HCT116 (cell line): ENCODE data around the gene TIAM2. TPM values are rescaled to one million over a fixed set of nuclear protein-coding genes. Genes with fewer than 3 reads are reported as not detected.

Source experiments
- ATAC-seq: fragments of 200-7000 bp; cut with Tn5 transposase; 2 replicates; pipeline ENCODE4 v1.9.1; 2020; ENCODE audit warnings: mild to moderate bottlenecking, moderate library complexity
- BruUV-seq: library from RNA; stranded (reverse); fragments of 400-500 nt; replicated peaks from 2 replicates; lab custom pipeline; 2021; lab: Mats Ljungman, UMichigan
- CTCF ChIA-PET: fragments of 300-600 bp; sonication (Branson Sonifier 250); formaldehyde crosslinking; loops from one replicate; lab custom pipeline; 2021; ENCODE audit warnings: antibody characterized with exemption; lab: Charles Lee
- POLR2A ChIA-PET: fragments of 300-600, 350-600 bp; sonication (Branson Sonifier 250); formaldehyde crosslinking; loops from one replicate; lab custom pipeline; 2021; ENCODE audit warnings: antibody characterized with exemption; lab: Charles Lee
- RAD21 ChIA-PET, 2 experiments: fragments of 300-600 bp; sonication (Branson Sonifier 250); formaldehyde crosslinking; loops; one replicate each; lab custom pipeline; 2023; ENCODE audit warnings: low total read pairs in 2 of 2; ENCODE audit not compliant: uncharacterized antibody in 2 of 2, unreplicated experiment in 2 of 2, low non-redundant PET in 1 of 2; lab: Charles Lee
- DNase-seq: peaks from one replicate; pipeline ENCODE4 v3.0.0-alpha.2; 2010; ENCODE audit warnings: low read depth, low spot score
- H2AFZ ChIP-seq: fragments of 200-600 bp; shearing (Covaris generic), sonication (generic); 2 replicates; pipeline ENCODE4 v1.6.1; 2017; ENCODE audit warnings: low read depth, mixed run types, mixed read lengths, antibody characterized with exemption, low read length; ENCODE audit not compliant: poor library complexity, severe bottlenecking
- H3K27ac ChIP-seq: 2 replicates; pipeline ENCODE4 v1.5.1; 2012; ENCODE audit warnings: low read depth, low read length
- H3K27me3 ChIP-seq: fragments of 200-600 bp; sonication (generic); 2 replicates; pipeline ENCODE4 v1.6.1; 2016; ENCODE audit warnings: mixed run types, low read length, mixed read lengths; ENCODE audit not compliant: insufficient read depth
- H3K36me3 ChIP-seq, 2 experiments: fragments of 200-500 bp in 1 of 2; fragments of 200-600 bp in 1 of 2; sonication (Bioruptor generic) in 1 of 2; sonication (generic) in 1 of 2; 2 replicates each; pipeline versions ENCODE4 v1.5.1 to v1.6.1; 2014 to 2016; ENCODE audit warnings: low read length in 2 of 2, inconsistent platforms in 1 of 2, mixed read lengths in 1 of 2, mixed run types in 1 of 2; ENCODE audit not compliant: insufficient read depth in 2 of 2, control insufficient read depth in 1 of 2
- H3K4me1 ChIP-seq, 2 experiments: fragments of 200-600 bp in 1 of 2; sonication (generic) in 1 of 2; 2 replicates each; pipeline versions ENCODE4 v1.5.1 to v1.6.1; 2012 to 2017; ENCODE audit warnings: low read length in 2 of 2, inconsistent platforms in 1 of 2, mild to moderate bottlenecking in 1 of 2, mixed read lengths in 1 of 2, mixed run types in 1 of 2, moderate library complexity in 1 of 2; ENCODE audit not compliant: insufficient read depth in 2 of 2, control insufficient read depth in 1 of 2
- H3K4me2 ChIP-seq: fragments of 200-600 bp; sonication (generic); 2 replicates; pipeline ENCODE4 v1.6.1; 2017; ENCODE audit warnings: mixed run types, low read length, mixed read lengths
- H3K4me3 ChIP-seq, 2 experiments: fragments of 200-600 bp in 1 of 2; sonication (generic) in 1 of 2; replicated peaks in 1 of 2; 2 replicates each; pipeline ENCODE4 v1.5.1; 2011 to 2016; ENCODE audit warnings: low read length in 2 of 2, control low read depth in 1 of 2, low read depth in 1 of 2, mild to moderate bottlenecking in 1 of 2, mixed read lengths in 1 of 2, mixed run types in 1 of 2
- H3K79me2 ChIP-seq: fragments of 200-600 bp; sonication (generic); 2 replicates; pipeline ENCODE4 v1.6.1; 2017; ENCODE audit warnings: mild to moderate bottlenecking, mixed run types, low read length, moderate library complexity, mixed read lengths; ENCODE audit not compliant: insufficient read depth
- H3K9ac ChIP-seq: fragments of 200-600 bp; sonication (generic); 2 replicates; pipeline ENCODE4 v1.6.1; 2016; ENCODE audit warnings: low read length, mixed read lengths
- H3K9me2 ChIP-seq: fragments of 200-600 bp; sonication (generic), shearing (Covaris generic); 2 replicates; pipeline ENCODE4 v1.6.1; 2017; ENCODE audit warnings: mixed run types, mild to moderate bottlenecking, moderate library complexity; ENCODE audit not compliant: insufficient read depth
- H3K9me3 ChIP-seq, 2 experiments: fragments of 200-500 bp in 1 of 2; fragments of 200-600 bp in 1 of 2; sonication (Bioruptor generic) in 1 of 2; sonication (generic) in 1 of 2; 2 replicates each; pipeline ENCODE4 v1.6.1; 2014 to 2017; ENCODE audit warnings: low read length in 2 of 2, mixed read lengths in 2 of 2, inconsistent platforms in 1 of 2, low read depth in 1 of 2, mild to moderate bottlenecking in 1 of 2, mixed run types in 1 of 2, moderate library complexity in 1 of 2; ENCODE audit not compliant: control insufficient read depth in 1 of 2, insufficient read depth in 1 of 2
- H4K20me1 ChIP-seq: fragments of 200-600 bp; sonication (generic), shearing (Covaris generic); 2 replicates; pipeline ENCODE4 v1.6.1; 2017; ENCODE audit warnings: mixed run types, mild to moderate bottlenecking, moderate library complexity; ENCODE audit not compliant: insufficient read depth
- CEBPB ChIP-seq: IDR thresholded peaks from 2 replicates; pipeline ENCODE4 v1.6.1; 2012; ENCODE audit warnings: low read depth
- EZH2 ChIP-seq: fragments of 200-600 bp; sonication (generic); IDR thresholded peaks from 2 replicates; pipeline ENCODE4 v1.6.1; 2017; ENCODE audit warnings: antibody characterized with exemption, mixed run types
- FOSL1 ChIP-seq: IDR thresholded peaks from 2 replicates; pipeline ENCODE4 v1.6.1; 2012; ENCODE audit warnings: low read depth
- POLR2AphosphoS5 ChIP-seq: IDR thresholded peaks from 2 replicates; pipeline ENCODE4 v1.6.1; 2011; ENCODE audit warnings: mild to moderate bottlenecking, low read depth, low read length, moderate library complexity
- REST ChIP-seq: IDR thresholded peaks from 2 replicates; pipeline ENCODE4 v1.6.1; 2012; ENCODE audit warnings: low read depth
- TCF7L2 ChIP-seq: IDR thresholded peaks from 2 replicates; pipeline ENCODE4 v1.7.0; 2011; ENCODE audit warnings: borderline replicate concordance, inconsistent platforms; ENCODE audit not compliant: insufficient read depth, insufficient read length; ENCODE audit errors: extremely low read depth
- ZFX ChIP-seq: fragments of 450-650 bp; IDR thresholded peaks from 2 replicates; pipeline ENCODE4 v1.6.1; 2017
- intact Hi-C: fragments of 100-400 bp; cut with micrococcal nuclease; formaldehyde crosslinking; loops from 2 replicates; pipeline ENCODE4 v1.10.0; 2022
- total RNA-seq: library from RNA; stranded (reverse); gene quantifications from one replicate; pipeline ENCODE4 v1.2.1, GENCODE V29; 2021; ENCODE audit not compliant: unreplicated experiment

The TIAM2 gene
- total RNA-seq, 1 experiment from 2014 or later, result 9.4 TPM

GRCh38 chr6:155163601-155164000, 168.5 kb downstream of the TIAM2 start (continued):
- no peak for TF ChIP-seq REST
- TF ChIP-seq, all 23 proteins: peak for 0

- no TSS peak for BruUV-seq
- no peak for ATAC-seq
- DNase-seq, result no peak
- CTCF ChIA-PET, result interaction anchor here (1.7 kb wide), 1 partner anchor 490 kb away, joined by 3 read pairs; no protein-coding TSS in a partner anchor
- no peaks in the 10 kb centered on the region for H3K79me2 ChIP-seq
- no peaks in the 10 kb centered on the region for H3K9me2 ChIP-seq
- no peaks in the 10 kb centered on the region for H3K9me3 ChIP-seq
- intact Hi-C loops, result no loop called here
- no peak overlapping the region for H2AFZ ChIP-seq
- no peak overlapping the region for H3K27ac ChIP-seq
- no peaks in the 10 kb centered on the region for H3K36me3 ChIP-seq
- TF ChIP-seq ZFX (no peak), POLR2AphosphoS5 (no peak), FOSL1 (no peak), EZH2 (no peak), CEBPB (no peak), TCF7L2 (no peak)
- POLR2A ChIA-PET, result no interaction called here
- H3K4me1 ChIP-seq, result peaks cover under 1 to 6% of the 10 kb centered on the region in 2 experiments; a peak in 3 of 4 replicates
- RAD21 ChIA-PET, result interaction anchor here in 1 of 2 experiments (1.4 kb wide), 1 partner anchor 11 kb away, joined by 4 read pairs; no protein-coding TSS in a partner anchor
- no peak overlapping the region for H3K4me3 ChIP-seq
- H3K4me2 ChIP-seq, result no peak overlapping the region
- H4K20me1 ChIP-seq, result no peaks in the 10 kb centered on the region
- no peak overlapping the region for H3K9ac ChIP-seq
- H3K27me3 ChIP-seq, result no peaks in the 10 kb centered on the region
These were observed 170.1 kb downstream of the TIAM2 start for GRCh38 chr6:155165029-155165710.
